Measurements from ENCODE around the gene ABI2. TPM values are rescaled to one million over a fixed set of nuclear protein-coding genes. Genes with fewer than 3 reads are reported as not detected.

The ABI2 gene
- total RNA-seq, 4 donors from 2014 or later: 9.8 to 69.6 (median 17.8) TPM

DNA sequence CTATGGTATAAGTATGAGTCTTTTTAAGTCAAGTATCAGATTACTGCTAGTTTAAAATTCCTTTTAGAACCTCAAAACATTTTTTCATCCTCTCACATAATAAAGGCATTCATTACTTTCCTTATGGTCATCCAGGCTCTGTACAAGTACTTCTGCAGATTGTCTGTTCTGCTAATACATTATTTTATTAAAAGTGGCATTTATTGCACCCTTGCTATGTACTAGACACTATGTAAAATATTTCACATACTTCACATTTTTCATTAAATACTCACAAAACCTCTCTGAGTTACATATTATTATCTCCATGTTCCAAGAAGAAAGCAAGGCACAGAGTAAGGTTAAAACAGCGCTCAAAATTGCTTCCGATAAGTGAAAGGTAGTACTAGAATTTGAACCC, 122.8 kb downstream of the ABI2 start:
- Histone ChIP-seq H3K27ac (peak overlapping the region in 1 of 4 donors; percentile 32), H3K27me3 (no peaks in the 10 kb centered on the region), H3K4me3 (no peak overlapping the region), H3K4me1 (peaks cover 0 to 36% (median 24%) of the 10 kb centered on the region in 4 donors), H3K9me3 (no peaks in the 10 kb centered on the region), H3K36me3 (peaks cover 0 to 23% (median 2%) of the 10 kb centered on the region in 4 donors)
- DNase-seq: no peak
- intact Hi-C loops (cut with DNase I; ENCODE audit: low total_unique reads) (no loop called here), in situ Hi-C loops (cut with MboI; ENCODE audit: low pct_ligation_motif_present in 1 of 4, low pct_unique_long_range_greater_than_20kb in 1 of 4, low sequenced_read_pairs in 3 of 4) (loop anchor here in 1 of 4 donors (25.0 kb wide), 1 partner anchor 214 kb away; the partner anchor contains the start of gene CYP20A1)
- 93% methylated on average over 2 of the region's 2 CpGs; no CpG with 5 or more reads in 1 of the 2 donors for WGBS, 2 donors (ENCODE audit: low coverage in 1 of 2)
- no peak for TF ChIP-seq EP300 (IDR thresholded peaks at IDR 0.05; ENCODE audit: low read depth)
- no peak for TF ChIP-seq CTCF (IDR thresholded peaks at IDR 0.05)
- TF ChIP-seq POLR2AphosphoS5 (IDR thresholded peaks at IDR 0.05): no peak
- TF ChIP-seq POLR2A (IDR thresholded peaks at IDR 0.05): no peak

DNA sequence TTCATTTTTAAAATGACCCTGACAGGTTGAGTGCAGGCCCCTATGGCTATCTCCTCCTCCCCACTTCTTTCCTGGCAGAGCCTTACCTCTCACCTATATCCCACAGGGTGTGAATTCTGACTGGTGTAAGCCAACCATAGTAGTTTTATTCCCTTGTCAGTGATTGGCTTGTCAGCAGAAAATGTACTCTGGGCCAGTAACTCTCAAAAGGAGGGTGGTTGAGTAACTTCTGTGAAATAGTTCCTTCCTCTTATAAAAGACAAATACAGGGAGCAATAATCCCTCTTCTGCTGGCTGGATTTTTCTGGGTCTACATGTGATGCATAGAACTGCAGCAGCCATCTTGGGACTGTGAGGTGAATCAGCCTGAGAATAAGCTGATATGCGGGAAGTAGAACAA, 123.5 kb downstream of the ABI2 start:
- WGBS, 2 donors (ENCODE audit: low coverage in 1 of 2): 96 to 100% methylated on average over 1 of the region's 1 CpG
- intact Hi-C loops (cut with DNase I; ENCODE audit: low total_unique reads): no loop called here
- peaks cover 0 to 36% (median 24%) of the 10 kb centered on the region in 4 donors for H3K4me1 ChIP-seq
- no peak for TF ChIP-seq POLR2AphosphoS5 (IDR thresholded peaks at IDR 0.05)
- TF ChIP-seq CTCF (IDR thresholded peaks at IDR 0.05): no peak
- no peak for TF ChIP-seq POLR2A (IDR thresholded peaks at IDR 0.05)
- no peak for TF ChIP-seq EP300 (IDR thresholded peaks at IDR 0.05; ENCODE audit: low read depth)
- peak overlapping the region in 1 of 4 donors; percentile 32 for H3K27ac ChIP-seq
- in situ Hi-C loops (cut with MboI; ENCODE audit: low pct_ligation_motif_present in 1 of 4, low pct_unique_long_range_greater_than_20kb in 1 of 4, low sequenced_read_pairs in 3 of 4): loop anchor here in 1 of 4 donors (25.0 kb wide), 1 partner anchor 214 kb away; the partner anchor contains the start of gene CYP20A1
- no peak overlapping the region for H3K4me3 ChIP-seq
- H3K9me3 ChIP-seq: no peaks in the 10 kb centered on the region
- no peaks in the 10 kb centered on the region for H3K27me3 ChIP-seq
- no peak for DNase-seq
- peaks cover 0 to 22% (median 4%) of the 10 kb centered on the region in 4 donors for H3K36me3 ChIP-seq

- in situ Hi-C loops (cut with MboI; ENCODE audit: low pct_ligation_motif_present in 1 of 4, low pct_unique_long_range_greater_than_20kb in 1 of 4, low sequenced_read_pairs in 3 of 4) (loop anchor here in 1 of 4 donors (25.0 kb wide), 1 partner anchor 217 kb away; the partner anchor contains the start of gene CYP20A1), intact Hi-C loops (cut with DNase I; ENCODE audit: low total_unique reads) (no loop called here)
- H3K27ac ChIP-seq: peak overlapping the region in 2 of 4 donors; percentile 29 to 68
- H3K27me3 ChIP-seq: no peaks in the 10 kb centered on the region
- WGBS, 2 donors (ENCODE audit: low coverage in 1 of 2): 0 to 5% methylated on average over 1 of the region's 1 CpG
- TF ChIP-seq EP300 (IDR thresholded peaks at IDR 0.05; ENCODE audit: low read depth) (no peak), POLR2AphosphoS5 (IDR thresholded peaks at IDR 0.05) (no peak), CTCF (IDR thresholded peaks at IDR 0.05) (peak; percentile 59 to 78 (median 67))
- H3K36me3 ChIP-seq: peaks cover 0 to 22% (median 6%) of the 10 kb centered on the region in 4 donors
- DNase-seq: no peak
- H3K9me3 ChIP-seq: no peaks in the 10 kb centered on the region
- H3K4me3 ChIP-seq: no peak overlapping the region
- peaks cover 0 to 36% (median 24%) of the 10 kb centered on the region in 4 donors for H3K4me1 ChIP-seq
Observed at GRCh38 chr2:203453858-203454451, 125.8 kb downstream of the ABI2 start.

DNA sequence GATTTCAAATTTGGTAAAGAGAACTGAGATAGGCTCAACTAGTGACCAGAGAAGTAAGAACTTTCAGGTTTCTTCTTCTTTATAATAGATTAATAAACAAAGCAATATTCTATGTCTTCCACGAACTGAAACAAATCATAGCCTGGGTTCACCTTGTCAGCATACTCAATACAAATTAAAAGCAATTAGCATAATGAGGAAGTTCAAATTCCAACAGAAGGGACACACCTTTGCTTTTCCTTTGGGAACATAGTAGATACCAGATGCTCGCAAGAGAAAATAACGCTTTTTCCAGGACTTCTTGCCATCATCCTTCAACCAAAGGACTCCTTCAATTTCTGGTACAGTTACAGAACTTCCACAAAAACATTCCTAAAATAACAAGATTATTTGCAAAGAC, 127.0 kb downstream of the ABI2 start:
- Histone ChIP-seq H3K4me3 (no peak overlapping the region), H3K4me1 (peaks cover 0 to 34% (median 23%) of the 10 kb centered on the region in 4 donors), H3K36me3 (peaks cover 0 to 25% (median 6%) of the 10 kb centered on the region in 4 donors), H3K27ac (peak overlapping the region; percentile 49 to 69 (median 60)), H3K9me3 (no peaks in the 10 kb centered on the region), H3K27me3 (no peaks in the 10 kb centered on the region)
- 54 to 60% methylated on average over 3 of the region's 3 CpGs for WGBS, 2 donors (ENCODE audit: low coverage in 1 of 2)
- DNase-seq: no peak
- intact Hi-C loops (cut with DNase I; ENCODE audit: low total_unique reads): no loop called here
- TF ChIP-seq POLR2A (IDR thresholded peaks at IDR 0.05): no peak
- in situ Hi-C loops (cut with MboI; ENCODE audit: low pct_ligation_motif_present in 1 of 4, low pct_unique_long_range_greater_than_20kb in 1 of 4, low sequenced_read_pairs in 3 of 4): loop anchor here in 1 of 4 donors (25.0 kb wide), 1 partner anchor 218 kb away; the partner anchor contains the start of gene CYP20A1

Measured in transverse colon (tissue), 4 donors.